Ishikawa (cell line): ENCODE results near the gene FAM98A.

Experiments
- EGR1 ChIP-seq: IDR thresholded peaks from 2 replicates; pipeline ENCODE4 v1.6.1; 2012
- EP300 ChIP-seq: IDR thresholded peaks from 2 replicates; pipeline ENCODE4 v1.6.1; 2012; ENCODE audit warnings: borderline replicate concordance
- MAX ChIP-seq: IDR thresholded peaks from 2 replicates; pipeline ENCODE4 v1.6.1; 2012
- NFIC ChIP-seq: IDR thresholded peaks from 2 replicates; pipeline ENCODE4 v1.6.1; 2012
- RAD21 ChIP-seq: IDR thresholded peaks from 2 replicates; pipeline ENCODE4 v1.6.1; 2012; ENCODE audit warnings: low read depth
- REST ChIP-seq: IDR thresholded peaks from 2 replicates; pipeline ENCODE4 v1.6.1; 2012; ENCODE audit warnings: low read depth, mild to moderate bottlenecking
- TEAD4 ChIP-seq: IDR thresholded peaks from 2 replicates; pipeline ENCODE4 v1.6.1; 2012
- YY1 ChIP-seq: IDR thresholded peaks from 2 replicates; pipeline ENCODE4 v1.6.1; 2012; ENCODE audit warnings: low read depth

GRCh38 chr2:33561872-33562271 is 37.2 kb downstream of the FAM98A start:
- TF ChIP-seq REST (no peak), EGR1 (no peak), EP300 (no peak), TEAD4 (no peak), NFIC (no peak), MAX (no peak), YY1 (no peak), RAD21 (no peak)
